ENCODE data around the gene RRAS2. TPM values are rescaled to one million over a fixed set of nuclear protein-coding genes. Genes with fewer than 3 reads are reported as not detected.

The RRAS2 gene
- total and polyA plus RNA-seq, 10 of the 15 experiments (the other 5 are each of a cell fraction or from before 2014, with no cell fraction given): 26.9 to 72.4 (median 45.4) TPM

- TF ChIP-seq ZBTB40 (IDR thresholded peaks at IDR 0.05; ENCODE audit: borderline replicate concordance): no peak
- TF ChIP-seq CBFB (IDR thresholded peaks at IDR 0.05; ENCODE audit: low read depth): no peak
- no peak for TF ChIP-seq RBBP5 (conservative IDR thresholded peaks at IDR 0.05)
- no peak for TF ChIP-seq JUND (IDR thresholded peaks at IDR 0.05; ENCODE audit: low read depth, low read length)
- no peak for TF ChIP-seq CBX3 (IDR thresholded peaks at IDR 0.05; ENCODE audit: borderline replicate concordance, low read depth)
- no peak for TF ChIP-seq HCFC1 (IDR thresholded peaks at IDR 0.05; ENCODE audit: low read length)
- TF ChIP-seq IRF4 (IDR thresholded peaks at IDR 0.05; ENCODE audit: low read depth, low read length): no peak
- no peak for TF ChIP-seq CHD4 (IDR thresholded peaks at IDR 0.05)
- TF ChIP-seq CHD2 (IDR thresholded peaks at IDR 0.05; ENCODE audit: borderline replicate concordance, low read depth, low read length): no peak
- no peak for TF ChIP-seq RUNX3 (IDR thresholded peaks at IDR 0.05; ENCODE audit: low read length)
- no peak for TF ChIP-seq BHLHE40 (IDR thresholded peaks at IDR 0.05; ENCODE audit: borderline replicate concordance in 1 of 2, low read depth in 2 of 2, low read length in 1 of 2)
Observed at GRCh38 chr11:14347991-14348390, 11.0 kb downstream of the RRAS2 start (continued).
